SK-N-SH (cell line): ENCODE measurements around the gene GJA8. TPM values are rescaled to one million over a fixed set of nuclear protein-coding genes. Genes with fewer than 3 reads are reported as not detected.

ENCODE experiments used
- CTCF ChIA-PET: fragments of 300-600, 350-600 bp; formaldehyde crosslinking; extraction: SDS; loops from one replicate; lab custom pipeline; 2021; lab: Yijun Ruan, JAX
- POLR2A ChIA-PET: fragments of 350-600 bp; sonication (Branson Sonifier 250); formaldehyde crosslinking; extraction: SDS; loops from one replicate; lab custom pipeline; 2020; ENCODE audit warnings: antibody characterized with exemption, inconsistent platforms; lab: Yijun Ruan, JAX
- DNase-seq: peaks from one replicate; pipeline ENCODE4 v3.0.0; 2012
- H2AFZ ChIP-seq: fragments of 200-600 bp; sonication (generic); 2 replicates; pipeline ENCODE4 v1.8.1; 2016; ENCODE audit warnings: antibody characterized with exemption, mild to moderate bottlenecking, low read depth
- H3F3A ChIP-seq: fragments of 200-600 bp; sonication (generic); replicated peaks from 2 replicates; pipeline ENCODE3; 2016; ENCODE audit warnings: antibody characterized with exemption, mild to moderate bottlenecking; ENCODE audit not compliant: insufficient read depth
- H3K27ac ChIP-seq, 2 experiments: fragments of 200-500 bp in 1 of 2; fragments of 200-600 bp in 1 of 2; sonication (Bioruptor generic) in 1 of 2; sonication (generic), shearing (Covaris generic) in 1 of 2; 2 replicates each; pipeline versions ENCODE4 v1.5.1 to v1.6.1; 2014 to 2016; ENCODE audit warnings: low read depth in 2 of 2, inconsistent platforms in 1 of 2, low read length in 1 of 2, mild to moderate bottlenecking in 1 of 2, mixed read lengths in 1 of 2
- H3K27me3 ChIP-seq: fragments of 200-600 bp; sonication (generic), shearing (Covaris generic); 2 replicates; pipeline ENCODE4 v1.6.1; 2016; ENCODE audit warnings: mixed run types; ENCODE audit not compliant: insufficient read depth
- H3K36me3 ChIP-seq, 2 experiments: fragments of 200-500 bp in 1 of 2; fragments of 200-600 bp in 1 of 2; sonication (Bioruptor generic) in 1 of 2; sonication (generic) in 1 of 2; replicated peaks in 1 of 2; 2 replicates each; pipeline versions ENCODE3 to v1.5.1; 2014 to 2016; ENCODE audit warnings: low read length in 1 of 2, mild to moderate bottlenecking in 1 of 2; ENCODE audit not compliant: insufficient read depth in 2 of 2, control insufficient read depth in 1 of 2
- H3K4me1 ChIP-seq, 2 experiments: fragments of 200-500 bp in 1 of 2; fragments of 200-600 bp in 1 of 2; sonication (Bioruptor generic) in 1 of 2; sonication (generic), shearing (Covaris generic) in 1 of 2; 2 replicates each; pipeline versions ENCODE4 v1.5.1 to v1.6.1; 2014 to 2016; ENCODE audit warnings: low read depth in 1 of 2, low read length in 1 of 2, mixed run types in 1 of 2; ENCODE audit not compliant: insufficient read depth in 2 of 2, control insufficient read depth in 1 of 2
- H3K4me2 ChIP-seq: fragments of 200-600 bp; sonication (generic), shearing (Covaris generic); 2 replicates; pipeline ENCODE4 v1.6.1; 2017; ENCODE audit warnings: mixed run types
- H3K4me3 ChIP-seq, 2 experiments: fragments of 200-500 bp in 1 of 2; fragments of 200-600 bp in 1 of 2; sonication (Bioruptor generic) in 1 of 2; sonication (generic), shearing (Covaris generic) in 1 of 2; 2 replicates each; pipeline versions ENCODE4 v1.5.1 to v1.8.1; 2014 to 2016; ENCODE audit warnings: low read depth in 2 of 2, inconsistent platforms in 1 of 2, low read length in 1 of 2, mild to moderate bottlenecking in 1 of 2, mixed read lengths in 1 of 2, moderate library complexity in 1 of 2
- H3K79me2 ChIP-seq: fragments of 200-600 bp; sonication (generic); 2 replicates; pipeline ENCODE4 v1.8.1; 2017; ENCODE audit warnings: mild to moderate bottlenecking; ENCODE audit not compliant: insufficient read depth
- H3K9ac ChIP-seq: fragments of 200-600 bp; sonication (generic); 2 replicates; pipeline ENCODE4 v1.6.1; 2017; ENCODE audit warnings: mixed run types
- H3K9me2 ChIP-seq: fragments of 200-600 bp; sonication (generic); 2 replicates; pipeline ENCODE4 v1.6.1; 2017; ENCODE audit warnings: mixed run types
- H3K9me3 ChIP-seq: fragments of 200-600 bp; sonication (generic); 2 replicates; pipeline ENCODE4 v1.6.1; 2017; ENCODE audit warnings: mixed run types, mild to moderate bottlenecking, moderate library complexity
- H4K20me1 ChIP-seq: fragments of 200-600 bp; sonication (generic); 2 replicates; pipeline ENCODE4 v1.6.1; 2017; ENCODE audit warnings: mild to moderate bottlenecking, mixed run types; ENCODE audit not compliant: insufficient read depth
- ELF1 ChIP-seq: IDR thresholded peaks from 2 replicates; pipeline ENCODE4 v1.4.0; 2012
- EP300 ChIP-seq, 2 experiments: IDR thresholded peaks; 2 replicates each; pipeline versions ENCODE4 v1.4.0 to v1.6.1; 2012; ENCODE audit warnings: borderline replicate concordance in 1 of 2, low read depth in 1 of 2, low read length in 1 of 2
- FOXJ3 ChIP-seq: sonication (generic); formaldehyde crosslinking; IDR thresholded peaks from 2 replicates; pipeline ENCODE4 v1.5.1; 2020; ENCODE audit warnings: mild to moderate bottlenecking, missing genetic modification reagents
- GABPA ChIP-seq: IDR thresholded peaks from 2 replicates; pipeline ENCODE4 v1.4.0; 2012; ENCODE audit warnings: low read depth, mild to moderate bottlenecking
- IRF3 ChIP-seq: fragments of 150-350 bp; IDR thresholded peaks from 2 replicates; pipeline ENCODE4 v1.6.1; 2016; ENCODE audit warnings: mild to moderate bottlenecking, low read depth, low read length
- JUND ChIP-seq: IDR thresholded peaks from 2 replicates; pipeline ENCODE4 v1.4.0; 2012
- MEF2A ChIP-seq: IDR thresholded peaks from 2 replicates; pipeline ENCODE4 v1.4.0; 2012; ENCODE audit warnings: low read depth, borderline replicate concordance
- NFIC ChIP-seq: IDR thresholded peaks from 2 replicates; pipeline ENCODE4 v1.4.0; 2012; ENCODE audit warnings: borderline replicate concordance
- RAD21 ChIP-seq: IDR thresholded peaks from 2 replicates; pipeline ENCODE4 v1.6.1; 2012; ENCODE audit warnings: mild to moderate bottlenecking, low read length
- RCOR1 ChIP-seq: fragments of 150-350 bp; IDR thresholded peaks from 2 replicates; pipeline ENCODE4 v1.6.1; 2017; ENCODE audit warnings: antibody characterized with exemption, low read length
- REST ChIP-seq: IDR thresholded peaks from 2 replicates; pipeline ENCODE4 v1.6.1; 2012; ENCODE audit warnings: mild to moderate bottlenecking, low read depth, low read length, moderate library complexity
- RFX5 ChIP-seq: IDR thresholded peaks from 2 replicates; pipeline ENCODE4 v1.6.1; 2012; ENCODE audit warnings: mild to moderate bottlenecking, improper control_type of control experiment, low read length
- RXRA ChIP-seq: IDR thresholded peaks from 2 replicates; pipeline ENCODE4 v1.4.0; 2012; ENCODE audit warnings: low read depth, mild to moderate bottlenecking, borderline replicate concordance
- SIN3A ChIP-seq: IDR thresholded peaks from 2 replicates; pipeline ENCODE4 v1.6.1; 2012; ENCODE audit warnings: low read depth, mild to moderate bottlenecking, low read length, moderate library complexity, borderline replicate concordance
- SMC3 ChIP-seq: IDR thresholded peaks from 2 replicates; pipeline ENCODE4 v1.6.1; 2012; ENCODE audit warnings: low read depth, low read length, improper control_type of control experiment
- ZBTB33 ChIP-seq: IDR thresholded peaks from 2 replicates; pipeline ENCODE4 v1.4.0; 2012; ENCODE audit warnings: low read depth, borderline replicate concordance
- WGBS: methylation state at CpG from one replicate; pipeline ENCODE4 v1.1.6; 2017; ENCODE audit warnings: low lambda C conversion rate; 5-methylcytosine and 5-hydroxymethylcytosine counted together
- polyA plus RNA-seq, 3 experiments: library from polyadenylated mRNA; depleted of rRNA; stranded (reverse); fragments of >200 nt; gene quantifications; 2 replicates each; pipeline ENCODE4 v1.2.3, GENCODE V29; 2012
- TF ChIP-seq, protein P1 (sequence below): IDR thresholded peaks from 2 replicates; pipeline ENCODE4; 2012
- TF ChIP-seq, protein P2 (sequence below): IDR thresholded peaks from 2 replicates; pipeline ENCODE4 v1.4.0; 2012; ENCODE audit warnings: low read depth
- TF ChIP-seq, protein P3 (sequence below): fragments of 200-600 bp; sonication (generic); IDR thresholded peaks from 2 replicates; pipeline ENCODE4 v1.6.1; 2017; ENCODE audit warnings: antibody characterized with exemption, mild to moderate bottlenecking, moderate library complexity

The GJA8 gene
- polyA plus RNA-seq, 1 of the 3 experiments (the other 2 are of a cell fraction) = not detected

GRCh38 chr1:147897789-147898188 lies 4.8 kb upstream of the GJA8 start (continued):
- TF ChIP-seq REST = no peak
- no peak for TF ChIP-seq GABPA
- no peak for TF ChIP-seq NFIC
- TF ChIP-seq, all 33 proteins: peak for 0

- Histone ChIP-seq H3K4me3 (no peak overlapping the region), H3K27me3 (peaks cover 8% of the 10 kb centered on the region; the same call in 1 of the 2 replicates), H3K27ac (no peak overlapping the region), H3K9me3 (no peaks in the 10 kb centered on the region), H3K4me1 (no peaks in the 10 kb centered on the region), H2AFZ (no peak overlapping the region), H3K4me2 (no peak overlapping the region), H3F3A (no peaks in the 10 kb centered on the region), H4K20me1 (no peaks in the 10 kb centered on the region), H3K9me2 (no peaks in the 10 kb centered on the region), H3K36me3 (no peaks in the 10 kb centered on the region), H3K9ac (no peak overlapping the region), H3K79me2 (no peaks in the 10 kb centered on the region)
- no peak for DNase-seq
- POLR2A ChIA-PET = no interaction called here
- CTCF ChIA-PET = interaction anchor here (1.8 to 7.0 kb wide), 2 partner anchors 10 to 11 kb away, joined by 6 to 59 read pairs; no protein-coding TSS in a partner anchor
- TF ChIP-seq JUND = no peak
- no peak for TF ChIP-seq RCOR1
- no peak for TF ChIP-seq FOXJ3 (CRISPR knock-in tag)
- TF ChIP-seq, protein P1, sequence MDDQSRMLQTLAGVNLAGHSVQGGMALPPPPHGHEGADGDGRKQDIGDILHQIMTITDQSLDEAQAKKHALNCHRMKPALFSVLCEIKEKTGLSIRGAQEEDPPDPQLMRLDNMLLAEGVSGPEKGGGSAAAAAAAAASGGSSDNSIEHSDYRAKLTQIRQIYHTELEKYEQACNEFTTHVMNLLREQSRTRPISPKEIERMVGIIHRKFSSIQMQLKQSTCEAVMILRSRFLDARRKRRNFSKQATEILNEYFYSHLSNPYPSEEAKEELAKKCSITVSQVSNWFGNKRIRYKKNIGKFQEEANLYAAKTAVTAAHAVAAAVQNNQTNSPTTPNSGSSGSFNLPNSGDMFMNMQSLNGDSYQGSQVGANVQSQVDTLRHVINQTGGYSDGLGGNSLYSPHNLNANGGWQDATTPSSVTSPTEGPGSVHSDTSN = no peak
- TF ChIP-seq ELF1 = no peak
- TF ChIP-seq, protein P2, sequence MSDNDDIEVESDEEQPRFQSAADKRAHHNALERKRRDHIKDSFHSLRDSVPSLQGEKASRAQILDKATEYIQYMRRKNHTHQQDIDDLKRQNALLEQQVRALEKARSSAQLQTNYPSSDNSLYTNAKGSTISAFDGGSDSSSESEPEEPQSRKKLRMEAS = no peak
- TF ChIP-seq SMC3 = no peak
- TF ChIP-seq ZBTB33 = no peak
- no peak for TF ChIP-seq RFX5
- no peak for TF ChIP-seq IRF3
- TF ChIP-seq, protein P3, sequence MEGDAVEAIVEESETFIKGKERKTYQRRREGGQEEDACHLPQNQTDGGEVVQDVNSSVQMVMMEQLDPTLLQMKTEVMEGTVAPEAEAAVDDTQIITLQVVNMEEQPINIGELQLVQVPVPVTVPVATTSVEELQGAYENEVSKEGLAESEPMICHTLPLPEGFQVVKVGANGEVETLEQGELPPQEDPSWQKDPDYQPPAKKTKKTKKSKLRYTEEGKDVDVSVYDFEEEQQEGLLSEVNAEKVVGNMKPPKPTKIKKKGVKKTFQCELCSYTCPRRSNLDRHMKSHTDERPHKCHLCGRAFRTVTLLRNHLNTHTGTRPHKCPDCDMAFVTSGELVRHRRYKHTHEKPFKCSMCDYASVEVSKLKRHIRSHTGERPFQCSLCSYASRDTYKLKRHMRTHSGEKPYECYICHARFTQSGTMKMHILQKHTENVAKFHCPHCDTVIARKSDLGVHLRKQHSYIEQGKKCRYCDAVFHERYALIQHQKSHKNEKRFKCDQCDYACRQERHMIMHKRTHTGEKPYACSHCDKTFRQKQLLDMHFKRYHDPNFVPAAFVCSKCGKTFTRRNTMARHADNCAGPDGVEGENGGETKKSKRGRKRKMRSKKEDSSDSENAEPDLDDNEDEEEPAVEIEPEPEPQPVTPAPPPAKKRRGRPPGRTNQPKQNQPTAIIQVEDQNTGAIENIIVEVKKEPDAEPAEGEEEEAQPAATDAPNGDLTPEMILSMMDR = no peak
- no peak for TF ChIP-seq MEF2A
- no peak for TF ChIP-seq EP300 (IDR thresholded peaks at IDR 0.05; ENCODE audit: borderline replicate concordance in 1 of 2, low read depth in 1 of 2, low read length in 1 of 2)
- TF ChIP-seq RXRA = no peak
- no peak for TF ChIP-seq RAD21
- no peak for TF ChIP-seq SIN3A
- WGBS = 12% methylated on average over 3 of the region's 3 CpGs
Measured at GRCh38 chr1:147904726-147905125, 2.1 kb downstream of the GJA8 start.
